Ovary (tissue), 3 donors: ENCODE measurements around the gene ING4.

Experiments used
- EP300 ChIP-seq: sonication (generic); formaldehyde crosslinking; IDR thresholded peaks from one replicate; pipeline ENCODE4 v1.6.1; 2017; ENCODE audit warnings: antibody characterized with exemption
- POLR2A ChIP-seq: fragments of 450-650 bp; IDR thresholded peaks from one replicate; pipeline ENCODE4 v1.6.1; 2017; ENCODE audit warnings: antibody characterized with exemption, mild to moderate bottlenecking, moderate library complexity
- TF ChIP-seq, protein P1 (sequence below), 3 donors: fragments of 450-650 bp in 2 of 3; fragments of 200-600 bp in 1 of 3; IDR thresholded peaks; one replicate each; pipeline versions ENCODE4 v1.5.1 to v1.8.0; 2016 to 2022; ENCODE audit warnings: antibody characterized with exemption in 3 of 3, mild to moderate bottlenecking in 1 of 3
- donor health status: DM: no; HTN: no; CAD: no.

DNA sequence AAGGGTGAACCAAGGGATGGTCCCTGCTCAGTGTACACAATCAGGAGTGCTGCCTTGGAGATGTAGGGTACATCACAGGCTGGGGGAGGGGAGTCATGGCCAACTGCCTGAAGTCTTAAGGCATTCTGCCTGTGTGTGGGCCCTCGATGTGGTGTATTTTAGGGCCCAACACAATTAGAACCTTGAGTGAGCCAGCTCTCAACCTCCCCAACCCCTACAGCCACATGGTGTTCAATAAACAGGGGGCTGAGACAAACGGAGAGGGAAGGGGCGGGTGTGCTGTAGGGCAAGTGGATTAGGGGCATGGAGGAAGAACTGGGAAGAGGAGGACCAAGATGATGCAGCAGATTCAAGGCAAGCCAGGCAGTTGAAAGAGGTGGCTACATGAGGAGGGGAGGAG is 47.1 kb downstream of the ING4 start:
- TF ChIP-seq, protein P1, sequence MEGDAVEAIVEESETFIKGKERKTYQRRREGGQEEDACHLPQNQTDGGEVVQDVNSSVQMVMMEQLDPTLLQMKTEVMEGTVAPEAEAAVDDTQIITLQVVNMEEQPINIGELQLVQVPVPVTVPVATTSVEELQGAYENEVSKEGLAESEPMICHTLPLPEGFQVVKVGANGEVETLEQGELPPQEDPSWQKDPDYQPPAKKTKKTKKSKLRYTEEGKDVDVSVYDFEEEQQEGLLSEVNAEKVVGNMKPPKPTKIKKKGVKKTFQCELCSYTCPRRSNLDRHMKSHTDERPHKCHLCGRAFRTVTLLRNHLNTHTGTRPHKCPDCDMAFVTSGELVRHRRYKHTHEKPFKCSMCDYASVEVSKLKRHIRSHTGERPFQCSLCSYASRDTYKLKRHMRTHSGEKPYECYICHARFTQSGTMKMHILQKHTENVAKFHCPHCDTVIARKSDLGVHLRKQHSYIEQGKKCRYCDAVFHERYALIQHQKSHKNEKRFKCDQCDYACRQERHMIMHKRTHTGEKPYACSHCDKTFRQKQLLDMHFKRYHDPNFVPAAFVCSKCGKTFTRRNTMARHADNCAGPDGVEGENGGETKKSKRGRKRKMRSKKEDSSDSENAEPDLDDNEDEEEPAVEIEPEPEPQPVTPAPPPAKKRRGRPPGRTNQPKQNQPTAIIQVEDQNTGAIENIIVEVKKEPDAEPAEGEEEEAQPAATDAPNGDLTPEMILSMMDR (IDR thresholded peaks at IDR 0.05), result no peak
- TF ChIP-seq POLR2A, result no peak
- TF ChIP-seq EP300, result no peak
